KBM-7 (cell line): ENCODE measurements around the gene STAP1.
"Not testable (repeated sequence)": the region's sequence is repeated elsewhere in the genome, so short reads cannot be mapped to it uniquely, and the experiment has no call there.

Experiments
- DNase-seq: peaks from one replicate; pipeline ENCODE4 v3.0.0-alpha.2; 2015
- in situ Hi-C: fragments of 300-500 bp; cut with MboI; formaldehyde crosslinking; loops from 2 replicates; pipeline ENCODE4 v1.14.3; 2020; ENCODE audit warnings: low sequenced_read_pairs, low pct_unique_long_range_greater_than_20kb, mixed read lengths

The STAP1 gene

GRCh38 chr4:67558493-67558892 is at the start of gene STAP1:
Gene STAP1, plus strand, starts transcription at chr4:67558727. Its CDS starts 83 bp downstream, at chr4:67558810.
- in situ Hi-C loops, result no loop called here
- peak; percentile 87 for DNase-seq

GRCh38 chr4:67512501-67512900 is 46.0 kb upstream of the STAP1 start:
- peak; percentile 49 for DNase-seq
- in situ Hi-C loops, result no loop called here

GRCh38 chr4:67520141-67520540 is 38.4 kb upstream of the STAP1 start:
- in situ Hi-C loops, result no loop called here

GRCh38 chr4:67521506-67521905 is 37.0 kb upstream of the STAP1 start:
- DNase-seq, result no peak
- in situ Hi-C loops, result no loop called here

More at GRCh38 chr4:67520141-67520540, 38.4 kb upstream of the STAP1 start:
- no peak for DNase-seq

GRCh38 chr4:67522230-67522629 is 36.3 kb upstream of the STAP1 start:
- no peak for DNase-seq
- in situ Hi-C loops, result no loop called here

GRCh38 chr4:67522851-67523671 is 35.5 kb upstream of the STAP1 start:
- no peak for DNase-seq
- in situ Hi-C loops, result no loop called here

GRCh38 chr4:67524140-67524539 is 34.4 kb upstream of the STAP1 start:
- in situ Hi-C loops, result not testable (repeated sequence)

GRCh38 chr4:67531379-67531962 is 27.1 kb upstream of the STAP1 start:
- in situ Hi-C loops, result loop anchor here (25.0 kb wide), 1 partner anchor 356 kb away; the partner anchor contains the start of gene TMPRSS11D
- no peak for DNase-seq

More at GRCh38 chr4:67524140-67524539, 34.4 kb upstream of the STAP1 start:
- not testable (repeated sequence) for DNase-seq

GRCh38 chr4:67532397-67532796 is 26.1 kb upstream of the STAP1 start:
- DNase-seq, result not testable (repeated sequence)
- in situ Hi-C loops, result loop anchor here (25.0 kb wide), 1 partner anchor 355 kb away; the partner anchor contains the start of gene TMPRSS11D

- in situ Hi-C loops, result loop anchor here (25.0 kb wide), 1 partner anchor 354 kb away; the partner anchor contains the start of gene TMPRSS11D
- DNase-seq, result no peak
Measured at GRCh38 chr4:67533112-67533511, 25.4 kb upstream of the STAP1 start.

- in situ Hi-C loops, result loop anchor here (25.0 kb wide), 1 partner anchor 352 kb away; the partner anchor contains the start of gene TMPRSS11D
- no peak for DNase-seq
Measured at GRCh38 chr4:67535280-67535840, 23.2 kb upstream of the STAP1 start.

GRCh38 chr4:67539830-67540229 is 18.7 kb upstream of the STAP1 start:
- in situ Hi-C loops, result loop anchor here (25.0 kb wide), 1 partner anchor 347 kb away; the partner anchor contains the start of gene TMPRSS11D
- DNase-seq, result no peak

- DNase-seq, result no peak
- in situ Hi-C loops, result loop anchor here (25.0 kb wide), 1 partner anchor 345 kb away; the partner anchor contains the start of gene TMPRSS11D
Measured at GRCh38 chr4:67542076-67542475, 16.5 kb upstream of the STAP1 start.

- DNase-seq, result peak; percentile 97
Measured at GRCh38 chr4:67545199-67546003, 13.1 kb upstream of the STAP1 start, which contains the start of gene CENPC. Gene CENPC, minus strand, starts transcription at chr4:67545503. Its CDS starts 148 bp downstream, at chr4:67545355.

GRCh38 chr4:67546004-67546356 is 12.5 kb upstream of the STAP1 start:
- in situ Hi-C loops, result loop anchor here (25.0 kb wide), 1 partner anchor 341 kb away; the partner anchor contains the start of gene TMPRSS11D
- no peak for DNase-seq

More at GRCh38 chr4:67545199-67546003, 13.1 kb upstream of the STAP1 start, which contains the start of gene CENPC:
- in situ Hi-C loops, result loop anchor here (25.0 kb wide), 1 partner anchor 342 kb away; the partner anchor contains the start of gene TMPRSS11D

GRCh38 chr4:67546971-67547370 is 11.6 kb upstream of the STAP1 start:
- in situ Hi-C loops, result loop anchor here (25.0 kb wide), 1 partner anchor 340 kb away; the partner anchor contains the start of gene TMPRSS11D
- DNase-seq, result no peak

- in situ Hi-C loops, result loop anchor here (25.0 kb wide), 1 partner anchor 338 kb away; the partner anchor contains the start of gene TMPRSS11D
- peak; percentile 39 for DNase-seq
Measured at GRCh38 chr4:67549123-67549522, 9.4 kb upstream of the STAP1 start.

- in situ Hi-C loops, result no loop called here
Measured at GRCh38 chr4:67550451-67550850, 8.1 kb upstream of the STAP1 start.

More at GRCh38 chr4:67550451-67550850, 8.1 kb upstream of the STAP1 start:
- DNase-seq, result no peak
